Suprapubic skin (tissue), 4 donors: Measurements from ENCODE around the gene SUSD4. TPM values are rescaled to one million over a fixed set of nuclear protein-coding genes. Genes with fewer than 3 reads are reported as not detected.

Source experiments
- DNase-seq, 2 donors: peaks; one replicate each; pipeline ENCODE4 v3.0.0-alpha.2; 2019; ENCODE audit warnings: low spot score in 2 of 2
- H3K27ac ChIP-seq: fragments of 200-600 bp; sonication (generic); one replicate; pipeline ENCODE4 v1.5.1; 2019
- H3K27me3 ChIP-seq: fragments of 200-600 bp; sonication (generic); one replicate; pipeline ENCODE4 v1.5.1; 2019
- H3K36me3 ChIP-seq: fragments of 200-600 bp; sonication (generic); one replicate; pipeline ENCODE4 v1.5.1; 2019
- H3K4me1 ChIP-seq: fragments of 200-600 bp; sonication (generic); one replicate; pipeline ENCODE4 v1.5.1; 2019
- H3K4me3 ChIP-seq: fragments of 200-600 bp; sonication (generic); one replicate; pipeline ENCODE4 v1.5.1; 2019; ENCODE audit warnings: mild to moderate bottlenecking
- H3K9me3 ChIP-seq: fragments of 200-600 bp; sonication (generic); one replicate; pipeline ENCODE4 v1.5.1; 2019
- CTCF ChIP-seq, 2 donors: fragments of 200-600 bp in 1 of 2; fragments of 450-650 bp in 1 of 2; sonication (generic) in 1 of 2; IDR thresholded peaks; one replicate each; pipeline ENCODE4 v1.5.1; 2016 to 2019; ENCODE audit warnings: antibody characterized with exemption in 2 of 2, mild to moderate bottlenecking in 1 of 2, moderate library complexity in 1 of 2
- EP300 ChIP-seq: sonication (generic); formaldehyde crosslinking; IDR thresholded peaks from one replicate; pipeline ENCODE4 v1.6.1; 2017; ENCODE audit warnings: antibody characterized with exemption
- POLR2A ChIP-seq, 2 donors: fragments of 450-650 bp; IDR thresholded peaks; one replicate each; pipeline ENCODE4 v1.6.1; 2017; ENCODE audit warnings: antibody characterized with exemption in 2 of 2, mild to moderate bottlenecking in 2 of 2, moderate library complexity in 2 of 2
- POLR2AphosphoS5 ChIP-seq, 3 donors: sonication (generic); formaldehyde crosslinking; IDR thresholded peaks; one replicate each; pipeline ENCODE4 v1.6.1; 2017; ENCODE audit warnings: antibody characterized with exemption in 3 of 3
- WGBS: methylation state at CpG from one replicate; pipeline ENCODE4 v1.1.5; 2018; 5-methylcytosine and 5-hydroxymethylcytosine counted together
- total RNA-seq, 4 donors: library from RNA; depleted of rRNA; stranded (reverse); fragments of >200 nt; gene quantifications; one replicate each; pipeline ENCODE4 v1.1.0, GENCODE V29; 2016

The SUSD4 gene
- total RNA-seq, 4 donors from 2014 or later: 3.3 to 11.3 (median 6.7) TPM

- H3K27ac ChIP-seq: no peak overlapping the region
- H3K4me1 ChIP-seq: peaks cover 9% of the 10 kb centered on the region
- no peaks in the 10 kb centered on the region for H3K36me3 ChIP-seq
- TF ChIP-seq CTCF (IDR thresholded peaks at IDR 0.05) (no peak), EP300 (no peak), POLR2AphosphoS5 (IDR thresholded peaks at IDR 0.05) (no peak), POLR2A (IDR thresholded peaks at IDR 0.05) (no peak)
- H3K9me3 ChIP-seq: no peaks in the 10 kb centered on the region
- 95% methylated on average over 3 of the region's 3 CpGs for WGBS
- H3K4me3 ChIP-seq: no peak overlapping the region
- no peak for DNase-seq
- no peaks in the 10 kb centered on the region for H3K27me3 ChIP-seq
Measured at GRCh38 chr1:223186800-223187199, 177.2 kb downstream of the SUSD4 start.

GRCh38 chr1:223183268-223183862 lies 180.6 kb downstream of the SUSD4 start:
- TF ChIP-seq EP300: no peak
- TF ChIP-seq CTCF (IDR thresholded peaks at IDR 0.05): no peak
- TF ChIP-seq POLR2AphosphoS5 (IDR thresholded peaks at IDR 0.05): no peak
- no peak for TF ChIP-seq POLR2A (IDR thresholded peaks at IDR 0.05)
- no peak for DNase-seq
- Histone ChIP-seq H3K27ac (no peak overlapping the region), H3K36me3 (no peaks in the 10 kb centered on the region), H3K4me3 (no peak overlapping the region), H3K4me1 (peaks cover 31% of the 10 kb centered on the region), H3K9me3 (no peaks in the 10 kb centered on the region), H3K27me3 (no peaks in the 10 kb centered on the region)
- 85% methylated on average over 9 of the region's 9 CpGs for WGBS

- Histone ChIP-seq H3K36me3 (no peaks in the 10 kb centered on the region), H3K4me3 (no peak overlapping the region), H3K9me3 (no peaks in the 10 kb centered on the region), H3K4me1 (peaks cover 55% of the 10 kb centered on the region), H3K27me3 (no peaks in the 10 kb centered on the region), H3K27ac (peak overlapping the region; percentile 62)
- WGBS: 19% methylated on average over 5 of the region's 5 CpGs
- DNase-seq: no peak
- peak in 2 of 3 donors; percentile 42 to 67 for TF ChIP-seq POLR2AphosphoS5 (IDR thresholded peaks at IDR 0.05)
- TF ChIP-seq POLR2A (IDR thresholded peaks at IDR 0.05): no peak
Measured at GRCh38 chr1:223180731-223181321, 183.2 kb downstream of the SUSD4 start.

- DNase-seq: no peak
- H3K4me3 ChIP-seq: no peak overlapping the region
- H3K27ac ChIP-seq: no peak overlapping the region
- peaks cover 60% of the 10 kb centered on the region for H3K4me1 ChIP-seq
- no peaks in the 10 kb centered on the region for H3K27me3 ChIP-seq
- H3K36me3 ChIP-seq: no peaks in the 10 kb centered on the region
- no peaks in the 10 kb centered on the region for H3K9me3 ChIP-seq
- 23% methylated on average over 1 of the region's 1 CpG for WGBS
- TF ChIP-seq POLR2A (IDR thresholded peaks at IDR 0.05): no peak
- no peak for TF ChIP-seq POLR2AphosphoS5 (IDR thresholded peaks at IDR 0.05)
- no peak for TF ChIP-seq CTCF (IDR thresholded peaks at IDR 0.05)
- no peak for TF ChIP-seq EP300
Measured at GRCh38 chr1:223179786-223180185, 184.2 kb downstream of the SUSD4 start.

GRCh38 chr1:223179280-223179679 lies 184.7 kb downstream of the SUSD4 start:
- no peak overlapping the region for H3K27ac ChIP-seq
- WGBS: 98% methylated on average over 3 of the region's 3 CpGs
- H3K36me3 ChIP-seq: no peaks in the 10 kb centered on the region
- no peaks in the 10 kb centered on the region for H3K9me3 ChIP-seq
- no peak for TF ChIP-seq CTCF (IDR thresholded peaks at IDR 0.05)
- TF ChIP-seq EP300: no peak
- TF ChIP-seq POLR2AphosphoS5 (IDR thresholded peaks at IDR 0.05): no peak
- no peak for TF ChIP-seq POLR2A (IDR thresholded peaks at IDR 0.05)
- no peaks in the 10 kb centered on the region for H3K27me3 ChIP-seq
- peaks cover 60% of the 10 kb centered on the region for H3K4me1 ChIP-seq
- DNase-seq: no peak
- H3K4me3 ChIP-seq: no peak overlapping the region
